HUES6 (cell line): ENCODE measurements around the gene FNDC3B.
"Not testable (repeated sequence)": the region's sequence is repeated elsewhere in the genome, so short reads cannot be mapped to it uniquely, and the experiment has no call there.

ENCODE experiments used
- H3K27ac ChIP-seq: 2 replicates; pipeline ENCODE4 v1.7.0; 2013; ENCODE audit warnings: low read depth, mild to moderate bottlenecking, low read length, inconsistent platforms
- H3K27me3 ChIP-seq: 2 replicates; pipeline ENCODE4 v1.6.1; 2013; ENCODE audit warnings: low read length; ENCODE audit not compliant: control insufficient read depth, insufficient read depth
- H3K36me3 ChIP-seq: 2 replicates; pipeline ENCODE4 v1.6.1; 2013; ENCODE audit warnings: low read length; ENCODE audit not compliant: control insufficient read depth, insufficient read depth
- H3K4me1 ChIP-seq: 2 replicates; pipeline ENCODE4 v1.6.1; 2013; ENCODE audit warnings: low read length; ENCODE audit not compliant: control insufficient read depth, insufficient read depth
- H3K4me3 ChIP-seq: 2 replicates; pipeline ENCODE4 v1.5.1; 2013; ENCODE audit warnings: low read depth, low read length
- H3K9ac ChIP-seq: one replicate; pipeline ENCODE4 v1.6.1; 2013; ENCODE audit warnings: mild to moderate bottlenecking, low read length
- H3K9me3 ChIP-seq: 2 replicates; pipeline ENCODE4 v1.6.1; 2013; ENCODE audit warnings: low read depth, low read length; ENCODE audit not compliant: control insufficient read depth, insufficient read depth

FNDC3B gene

DNA sequence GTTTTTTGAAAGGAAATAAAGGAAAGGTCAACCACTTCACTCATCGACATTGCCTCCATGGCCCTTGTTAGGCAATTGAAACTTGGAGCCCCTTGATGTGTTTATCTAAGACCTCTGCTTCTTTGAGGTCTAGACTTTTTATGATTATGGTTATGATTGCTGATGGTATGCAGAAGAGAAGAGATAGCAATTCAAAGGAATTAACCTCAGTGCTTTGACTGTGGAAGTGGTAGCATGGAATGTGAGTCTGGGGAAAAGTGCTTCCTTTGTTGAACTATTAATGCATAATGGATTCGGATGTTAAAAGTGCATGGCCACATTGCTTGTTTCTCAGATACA lies 46.1 kb downstream of the FNDC3B start:
- no peak overlapping the region for H3K27ac ChIP-seq
- no peak overlapping the region for H3K9ac ChIP-seq
- H3K4me1 ChIP-seq: peaks cover 32% of the 10 kb centered on the region
- no peaks in the 10 kb centered on the region for H3K27me3 ChIP-seq
- H3K9me3 ChIP-seq: peaks cover 13% of the 10 kb centered on the region
- no peak overlapping the region for H3K4me3 ChIP-seq
- H3K36me3 ChIP-seq: peaks cover 21% of the 10 kb centered on the region

DNA sequence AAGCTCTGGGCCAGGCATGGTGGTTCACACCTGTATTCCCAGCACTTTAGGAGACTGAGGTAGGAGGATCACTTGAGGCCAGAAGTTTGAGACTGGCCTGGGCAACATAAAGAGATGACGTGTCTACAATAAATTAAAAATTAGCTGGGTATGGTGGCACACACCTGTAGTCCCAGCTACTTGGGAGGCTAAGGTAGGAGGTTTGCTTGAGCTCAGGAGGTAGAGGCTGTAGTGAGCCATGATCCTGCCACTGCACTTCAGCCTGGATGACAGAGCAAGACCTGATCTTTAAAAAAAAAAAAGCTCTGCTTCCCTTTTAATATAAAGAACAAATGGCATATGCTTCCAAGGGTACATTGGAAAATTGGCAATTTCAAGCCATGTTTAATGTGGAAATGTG lies 46.7 kb downstream of the FNDC3B start:
- Histone ChIP-seq H3K36me3 (peaks cover 21% of the 10 kb centered on the region), H3K4me1 (peaks cover 32% of the 10 kb centered on the region), H3K27me3 (no peaks in the 10 kb centered on the region), H3K9me3 (peaks cover 13% of the 10 kb centered on the region), H3K27ac (no peak overlapping the region), H3K9ac (no peak overlapping the region), H3K4me3 (no peak overlapping the region)

DNA sequence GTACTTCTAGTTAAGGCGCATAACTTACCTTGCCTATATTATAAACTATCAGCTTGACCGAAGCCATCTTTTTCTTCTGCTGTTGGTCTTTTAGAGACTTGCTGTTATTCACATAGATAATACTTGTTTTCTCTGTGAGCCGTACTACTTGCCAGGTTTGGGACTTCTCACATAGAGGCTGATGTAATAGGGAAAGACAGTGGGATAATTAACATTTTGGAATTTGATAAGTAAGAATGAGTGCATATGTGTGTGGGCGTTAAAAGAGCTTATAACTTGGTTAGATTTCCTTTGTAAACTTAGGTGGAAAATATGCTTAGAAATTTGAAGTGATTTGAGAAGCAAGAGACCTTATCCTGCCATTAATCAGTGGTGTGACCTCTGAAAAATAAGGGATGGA lies 47.8 kb downstream of the FNDC3B start:
- no peak overlapping the region for H3K4me3 ChIP-seq
- no peaks in the 10 kb centered on the region for H3K27me3 ChIP-seq
- peaks cover 12% of the 10 kb centered on the region for H3K9me3 ChIP-seq
- no peak overlapping the region; the same call in 1 of the 2 replicates for H3K27ac ChIP-seq
- no peak overlapping the region for H3K9ac ChIP-seq
- peaks cover 13% of the 10 kb centered on the region for H3K36me3 ChIP-seq
- peaks cover 32% of the 10 kb centered on the region for H3K4me1 ChIP-seq

GRCh38 chr3:172087602-172088580 lies 48.5 kb downstream of the FNDC3B start:
- Histone ChIP-seq H3K27me3 (no peaks in the 10 kb centered on the region), H3K4me3 (no peak overlapping the region), H3K27ac (peak overlapping the region; percentile 34; the same call in 1 of the 2 replicates), H3K36me3 (peaks cover 6% of the 10 kb centered on the region), H3K4me1 (peaks cover 32% of the 10 kb centered on the region), H3K9ac (no peak overlapping the region), H3K9me3 (peaks cover 5% of the 10 kb centered on the region)

GRCh38 chr3:172089250-172089649 lies 49.9 kb downstream of the FNDC3B start:
- Histone ChIP-seq H3K27me3 (no peaks in the 10 kb centered on the region), H3K9me3 (no peaks in the 10 kb centered on the region), H3K36me3 (no peaks in the 10 kb centered on the region; the same call in 1 of the 2 replicates), H3K27ac (no peak overlapping the region), H3K9ac (no peak overlapping the region), H3K4me1 (peaks cover 32% of the 10 kb centered on the region), H3K4me3 (no peak overlapping the region)

- Histone ChIP-seq H3K9me3 (no peaks in the 10 kb centered on the region), H3K27me3 (no peaks in the 10 kb centered on the region), H3K9ac (no peak overlapping the region), H3K4me1 (peaks cover 37% of the 10 kb centered on the region), H3K4me3 (no peak overlapping the region), H3K27ac (no peak overlapping the region), H3K36me3 (no peaks in the 10 kb centered on the region; the same call in 1 of the 2 replicates)
Observed at GRCh38 chr3:172090035-172090434, 50.7 kb downstream of the FNDC3B start.

GRCh38 chr3:172092658-172093057 lies 53.3 kb downstream of the FNDC3B start:
- Histone ChIP-seq H3K9me3 (no peaks in the 10 kb centered on the region), H3K36me3 (no peaks in the 10 kb centered on the region), H3K4me3 (no peak overlapping the region), H3K9ac (no peak overlapping the region), H3K27ac (no peak overlapping the region), H3K27me3 (no peaks in the 10 kb centered on the region), H3K4me1 (peaks cover 45% of the 10 kb centered on the region)

GRCh38 chr3:172093581-172094443 lies 54.4 kb downstream of the FNDC3B start:
- not testable (repeated sequence) for H3K36me3 ChIP-seq, H3K9me3 ChIP-seq, H3K9ac ChIP-seq, H3K27ac ChIP-seq, H3K4me3 ChIP-seq, H3K27me3 ChIP-seq
- H3K4me1 ChIP-seq: peaks cover 49% of the 10 kb centered on the region

DNA sequence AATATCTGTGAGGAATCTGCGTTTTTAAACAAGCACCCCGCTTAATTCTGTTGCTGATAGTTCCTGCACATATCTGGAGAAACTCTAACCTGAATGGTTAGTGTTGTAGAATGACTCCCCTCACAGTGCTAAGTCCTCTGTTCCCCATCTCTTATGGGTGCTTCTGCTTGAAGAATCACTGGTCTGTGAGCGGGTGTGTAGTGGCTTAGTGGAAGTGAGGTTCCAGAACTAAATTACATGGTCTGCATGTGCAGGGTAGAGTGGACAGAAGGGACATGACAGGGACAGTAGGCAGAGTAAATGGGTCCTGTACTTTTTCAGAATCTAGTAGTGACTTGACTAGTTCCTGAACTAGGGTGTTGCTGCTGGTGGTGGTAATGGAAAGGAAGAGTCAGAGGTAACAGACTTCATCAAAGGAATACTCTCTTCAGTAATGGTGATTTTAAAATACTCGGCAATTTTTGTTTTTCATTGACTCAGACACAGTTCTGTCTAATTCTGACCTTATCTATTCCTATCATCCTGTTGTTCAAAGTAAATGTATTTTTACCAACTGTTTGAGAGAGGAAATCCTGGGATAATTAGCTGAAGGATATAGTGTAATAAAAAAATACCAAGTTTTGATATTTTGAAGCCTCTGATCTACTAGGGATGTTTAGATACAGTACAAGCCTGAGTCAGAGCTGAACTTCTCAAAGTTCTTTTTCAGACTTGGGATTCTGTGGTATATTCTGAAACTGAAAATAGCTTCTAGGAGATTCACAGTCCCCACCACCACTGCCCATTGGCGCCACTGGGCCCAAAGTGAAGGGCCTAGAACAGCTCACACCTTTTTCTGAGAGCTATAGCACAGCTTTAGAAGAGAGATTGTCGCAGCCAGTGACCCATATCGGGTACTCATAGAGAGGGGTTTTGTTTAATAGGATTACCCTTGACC lies 55.5 kb downstream of the FNDC3B start:
- Histone ChIP-seq H3K36me3 (no peaks in the 10 kb centered on the region), H3K27ac (no peak overlapping the region), H3K27me3 (no peaks in the 10 kb centered on the region), H3K4me3 (no peak overlapping the region), H3K4me1 (peaks cover 53% of the 10 kb centered on the region), H3K9me3 (no peaks in the 10 kb centered on the region), H3K9ac (no peak overlapping the region)

DNA sequence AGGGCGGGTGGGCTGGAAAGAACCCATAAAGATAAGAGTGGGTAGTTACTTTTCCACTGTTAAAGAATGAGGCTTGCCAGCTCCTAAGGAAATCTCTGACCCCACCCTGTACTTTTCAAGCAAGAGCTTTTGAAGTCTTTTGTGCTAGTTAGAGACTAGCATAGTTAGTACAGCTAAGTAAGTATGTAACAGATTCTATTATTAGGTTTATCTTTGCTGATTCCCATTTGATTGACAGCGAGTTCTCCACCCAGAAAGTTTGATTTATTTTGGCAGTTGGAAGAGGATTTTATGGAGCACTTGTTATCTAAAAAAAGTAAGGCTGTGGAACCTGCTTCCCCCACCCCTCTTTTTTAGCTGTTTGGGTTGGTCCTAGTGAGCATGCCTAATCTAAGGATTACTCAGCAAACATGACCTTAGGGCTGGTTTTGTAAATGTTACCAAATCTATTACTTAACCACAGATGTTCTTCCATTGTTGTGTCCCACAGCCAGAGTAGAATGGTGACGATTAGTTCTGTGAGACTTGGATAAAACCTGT lies 57.6 kb downstream of the FNDC3B start:
- no peak overlapping the region for H3K9ac ChIP-seq
- no peaks in the 10 kb centered on the region for H3K27me3 ChIP-seq
- peaks cover 49% of the 10 kb centered on the region for H3K4me1 ChIP-seq
- no peaks in the 10 kb centered on the region for H3K36me3 ChIP-seq
- peak overlapping the region; percentile 32; the same call in 1 of the 2 replicates for H3K27ac ChIP-seq
- no peaks in the 10 kb centered on the region for H3K9me3 ChIP-seq
- no peak overlapping the region for H3K4me3 ChIP-seq
